HG03135 (cell line): ENCODE measurements around the gene CACNA1A.
"Not testable (repeated sequence)": the region's sequence is repeated elsewhere in the genome, so short reads cannot be mapped to it uniquely, and the experiment has no call there.

Experiments
- ATAC-seq: cut with Tn5 transposase; IDR thresholded peaks from one replicate; pipeline ENCODE4 v1.9.1; 2021; ENCODE audit warnings: mild to moderate bottlenecking, moderate library complexity; ENCODE audit not compliant: unreplicated experiment

CACNA1A gene

DNA sequence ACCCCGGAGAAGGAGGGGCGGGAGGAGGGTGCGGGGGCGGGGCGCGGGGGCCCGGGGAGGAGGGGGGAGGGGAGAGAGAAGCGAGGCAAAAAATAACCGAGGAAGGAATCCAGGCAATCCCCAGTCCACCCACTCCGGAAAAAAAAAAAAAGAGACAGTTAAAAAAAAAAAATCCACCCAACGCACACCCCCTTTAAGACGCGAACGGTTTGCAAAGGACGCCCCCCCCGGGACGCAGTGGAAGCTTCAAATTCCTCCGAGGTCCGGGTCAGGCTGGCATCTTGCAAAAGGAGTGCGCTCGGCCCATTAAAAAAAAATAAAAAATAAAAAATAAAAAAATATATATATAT, at the start of gene CACNA1A:
TSS of gene CACNA1A (minus strand) at position 9 of the 350 bp plus-strand sequence. CDS start 255 bp downstream, outside the sequence.
- ATAC-seq = no peak

GRCh38 chr19:13554506-13555240, 48.4 kb upstream of the CACNA1A start:
- no peak for ATAC-seq

DNA sequence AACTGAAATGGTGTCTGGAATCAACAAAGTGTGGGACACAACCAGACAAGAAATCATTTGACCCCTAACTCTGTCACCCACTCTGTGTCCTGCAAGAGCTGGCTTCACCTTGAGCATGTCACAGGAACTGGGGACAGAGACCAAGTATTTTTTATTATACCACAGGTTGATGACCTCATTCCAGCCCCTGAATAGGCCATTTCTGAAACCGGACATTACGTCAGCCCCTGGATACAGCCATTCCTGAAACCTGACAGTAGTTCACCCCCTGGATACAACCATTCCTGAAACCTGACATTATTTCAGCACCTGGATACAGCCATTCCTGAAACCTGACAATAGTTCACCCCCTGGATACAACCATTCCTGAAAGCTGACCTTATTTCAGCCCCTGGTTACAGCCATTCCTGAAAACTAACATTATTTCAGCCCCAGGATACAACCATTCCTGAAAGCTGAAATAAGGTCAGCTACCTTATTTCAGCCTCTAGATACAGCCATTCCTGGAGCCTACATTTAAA, 47.7 kb upstream of the CACNA1A start:
- no peak for ATAC-seq

- no peak for ATAC-seq
Observed at GRCh38 chr19:13548131-13548530, 41.9 kb upstream of the CACNA1A start.

- no peak for ATAC-seq
Observed at GRCh38 chr19:13547102-13547501, 40.8 kb upstream of the CACNA1A start.

DNA sequence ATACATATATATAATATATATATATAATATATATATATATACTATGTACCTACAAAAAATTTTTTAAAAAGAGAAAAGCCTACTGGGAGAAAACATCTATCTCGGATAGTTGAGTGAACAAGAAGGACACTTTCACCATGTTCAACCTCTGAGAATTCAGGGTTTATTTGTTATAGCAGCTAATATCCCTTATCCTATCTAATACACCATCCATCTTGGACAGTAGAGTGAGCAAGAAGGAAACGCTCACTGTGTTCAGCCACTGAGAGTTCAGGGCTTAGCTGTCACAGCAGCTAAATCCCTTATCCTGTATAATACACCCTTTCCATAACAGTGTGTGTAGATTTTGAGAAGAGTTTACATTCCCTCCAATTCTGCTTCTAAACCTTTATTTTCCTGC, 38.1 kb upstream of the CACNA1A start:
- no peak for ATAC-seq

DNA sequence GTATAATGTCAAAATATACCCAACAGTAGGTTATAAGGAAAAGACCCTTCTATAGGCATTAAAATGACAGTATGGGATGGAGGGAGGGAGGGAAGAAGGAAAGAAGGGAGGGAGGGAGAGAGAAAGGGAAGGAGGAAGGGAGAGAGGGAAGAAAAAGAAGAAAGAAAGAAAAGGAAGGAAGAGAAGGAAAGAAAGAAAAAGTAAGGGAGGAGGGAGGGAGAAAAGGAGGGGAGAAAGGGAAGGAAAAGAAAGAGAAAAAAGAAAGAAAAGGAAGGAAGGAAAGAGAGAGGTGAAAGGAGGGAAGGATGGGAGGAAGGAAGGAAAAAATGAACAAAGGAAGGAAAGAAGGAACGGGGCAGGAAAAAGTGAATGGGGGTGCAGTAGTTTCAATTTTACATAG, 35.3 kb upstream of the CACNA1A start:
- no peak for ATAC-seq

DNA sequence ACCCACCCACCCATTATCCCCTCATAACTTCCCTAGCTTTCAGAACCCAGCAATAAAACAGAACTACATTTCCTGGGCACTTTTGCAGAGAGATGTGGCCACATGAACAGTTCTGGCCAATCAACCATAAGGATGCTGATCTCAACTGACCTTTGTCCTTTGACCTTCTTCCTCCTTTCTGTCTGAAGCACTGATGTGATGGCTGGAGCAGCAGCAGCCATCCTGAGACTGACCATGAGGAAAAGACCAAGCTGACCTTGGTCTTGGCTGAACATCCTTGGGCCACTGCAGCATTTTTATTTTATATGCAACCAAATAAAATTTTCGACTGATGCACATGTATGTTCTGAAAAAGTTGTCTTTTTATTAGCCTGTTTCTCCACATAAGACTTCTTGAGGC, 33.1 kb upstream of the CACNA1A start:
- ATAC-seq = no peak

DNA sequence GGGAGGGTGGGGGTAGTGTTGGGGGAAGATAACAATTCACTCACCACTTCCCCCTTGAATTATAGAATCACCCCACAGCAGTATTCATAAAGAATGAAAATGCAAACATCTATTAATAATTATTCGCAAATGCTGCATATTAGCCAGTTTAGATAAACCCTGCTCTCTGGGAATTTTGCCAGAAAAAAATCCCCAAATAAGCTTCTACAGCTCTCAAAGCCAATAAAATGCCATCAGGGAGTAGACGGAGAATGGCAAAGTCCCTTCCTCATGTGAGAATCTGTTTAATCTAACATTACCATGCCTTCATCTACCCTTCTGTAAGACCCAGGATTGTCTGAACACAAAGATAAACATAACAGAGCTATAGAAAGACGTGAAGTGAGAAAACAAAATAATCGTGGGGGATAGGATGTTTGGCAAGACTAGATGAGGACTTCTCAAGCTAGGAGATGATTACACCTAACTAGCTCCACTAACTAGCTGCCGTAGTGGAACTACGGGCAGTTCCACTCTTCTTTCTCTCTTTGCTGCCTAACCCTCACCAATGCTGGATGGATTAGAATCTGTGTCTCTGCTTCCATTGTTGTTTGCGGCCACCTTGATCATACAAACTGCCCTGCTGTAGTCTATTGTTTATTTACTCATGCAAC, 32.4 kb upstream of the CACNA1A start:
- no peak for ATAC-seq

DNA sequence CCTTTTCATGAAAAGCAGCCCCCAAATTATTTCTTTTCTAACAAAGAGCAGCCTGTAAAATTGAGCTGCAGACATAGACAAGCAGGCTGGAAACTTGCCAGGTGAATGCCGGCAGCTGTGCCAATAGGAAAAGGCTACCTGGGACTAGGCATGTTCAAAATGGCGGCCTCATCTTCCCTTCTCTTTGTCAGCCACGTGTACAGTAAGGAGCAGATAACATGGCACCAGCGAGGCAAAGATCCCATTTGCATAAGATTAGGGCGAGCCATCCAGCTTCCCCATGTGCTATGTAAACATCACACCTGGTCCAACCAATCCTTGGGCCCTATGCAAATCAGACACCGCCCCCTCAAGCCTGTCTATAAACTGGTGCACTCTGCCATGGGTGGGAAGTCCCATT, 31.2 kb upstream of the CACNA1A start:
- no peak for ATAC-seq

- no peak for ATAC-seq
Observed at GRCh38 chr19:13530720-13531119, 24.4 kb upstream of the CACNA1A start.

DNA sequence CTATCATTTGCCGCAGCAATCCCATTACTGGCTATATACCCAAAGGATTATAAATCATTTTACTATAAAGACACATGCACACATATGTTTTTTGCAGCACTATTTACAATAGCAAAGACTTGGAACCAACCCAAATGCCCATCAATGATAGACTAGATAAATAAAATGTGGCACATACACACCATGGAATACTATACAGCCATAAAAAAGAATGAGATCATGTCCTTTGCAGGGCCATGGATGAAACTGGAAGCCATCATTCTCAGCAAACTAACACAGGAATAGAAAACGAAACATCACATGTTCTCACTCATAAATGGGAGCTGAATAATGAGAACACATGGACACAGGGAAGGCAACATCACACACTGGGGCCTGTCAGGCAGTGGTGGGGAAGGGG, 23.4 kb upstream of the CACNA1A start:
- not testable (repeated sequence) for ATAC-seq

GRCh38 chr19:13526552-13526951, 20.3 kb upstream of the CACNA1A start:
- ATAC-seq = no peak

GRCh38 chr19:13521066-13521465, 14.8 kb upstream of the CACNA1A start:
- ATAC-seq = no peak

- no peak for ATAC-seq
Observed at GRCh38 chr19:13511947-13512346, 5.7 kb upstream of the CACNA1A start.

GRCh38 chr19:13507053-13507611, 853 bp upstream of the CACNA1A start:
- ATAC-seq = no peak

DNA sequence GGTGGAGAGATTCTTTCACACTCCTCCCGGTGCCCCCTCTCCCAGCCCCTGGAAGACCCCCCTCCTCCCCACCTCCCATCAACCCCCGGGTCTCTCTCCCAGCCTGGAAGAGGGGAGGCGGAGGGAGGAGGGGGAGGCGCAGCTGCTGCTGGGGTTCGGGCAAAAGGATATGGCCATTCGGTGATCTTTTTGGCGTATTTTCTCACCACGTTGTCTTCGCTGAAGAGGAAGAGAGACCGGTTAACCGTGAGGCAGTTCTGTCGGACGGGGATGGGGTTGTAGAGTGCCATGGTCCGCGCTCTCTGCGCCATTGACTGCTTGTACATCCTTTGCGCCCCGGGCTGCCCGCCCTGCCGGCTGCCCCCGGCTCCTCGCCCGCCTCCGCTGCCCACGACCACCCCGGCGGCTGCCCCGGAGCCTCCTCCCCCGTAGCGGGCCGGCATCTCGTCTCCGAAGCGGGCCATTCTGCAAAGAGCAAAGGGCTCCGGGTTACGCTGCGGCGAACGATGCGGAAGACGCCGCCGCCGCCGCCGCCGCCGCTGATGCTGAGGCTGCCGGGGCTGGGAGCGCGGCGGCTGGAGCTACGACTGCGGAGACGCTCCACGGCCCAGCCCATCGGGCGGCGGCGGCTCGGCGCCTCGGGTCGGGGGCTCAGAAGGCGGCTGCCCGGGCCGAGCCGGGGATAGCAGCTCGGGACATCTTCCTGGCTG, 363 bp downstream of the CACNA1A start:
- ATAC-seq = no peak

DNA sequence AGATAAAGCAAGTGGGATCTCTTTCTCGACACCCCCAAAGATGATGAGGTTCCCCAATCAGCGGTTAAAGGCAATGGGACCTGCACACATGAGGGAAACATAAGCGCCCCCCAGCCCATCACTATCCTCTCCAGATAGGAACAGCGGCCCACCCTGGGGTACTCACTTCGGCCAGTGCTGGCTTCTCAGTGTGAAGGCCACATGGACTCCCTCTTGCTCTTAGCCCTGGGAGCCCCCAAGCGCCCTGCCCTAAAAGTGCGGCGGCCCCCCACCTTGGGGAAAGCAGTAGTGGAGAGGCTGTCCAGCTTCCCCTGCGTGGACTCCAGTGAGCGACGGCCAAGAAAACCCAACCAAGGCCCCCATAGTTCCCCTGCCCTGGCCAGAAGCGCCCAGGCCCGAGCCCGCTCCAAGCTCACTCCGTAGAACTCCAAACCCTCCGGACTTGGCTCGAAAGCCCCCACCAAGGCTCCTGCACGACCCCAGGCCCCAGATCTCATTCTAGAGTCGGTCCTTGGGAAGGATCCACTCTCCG, 1.0 kb downstream of the CACNA1A start:
- ATAC-seq = no peak

DNA sequence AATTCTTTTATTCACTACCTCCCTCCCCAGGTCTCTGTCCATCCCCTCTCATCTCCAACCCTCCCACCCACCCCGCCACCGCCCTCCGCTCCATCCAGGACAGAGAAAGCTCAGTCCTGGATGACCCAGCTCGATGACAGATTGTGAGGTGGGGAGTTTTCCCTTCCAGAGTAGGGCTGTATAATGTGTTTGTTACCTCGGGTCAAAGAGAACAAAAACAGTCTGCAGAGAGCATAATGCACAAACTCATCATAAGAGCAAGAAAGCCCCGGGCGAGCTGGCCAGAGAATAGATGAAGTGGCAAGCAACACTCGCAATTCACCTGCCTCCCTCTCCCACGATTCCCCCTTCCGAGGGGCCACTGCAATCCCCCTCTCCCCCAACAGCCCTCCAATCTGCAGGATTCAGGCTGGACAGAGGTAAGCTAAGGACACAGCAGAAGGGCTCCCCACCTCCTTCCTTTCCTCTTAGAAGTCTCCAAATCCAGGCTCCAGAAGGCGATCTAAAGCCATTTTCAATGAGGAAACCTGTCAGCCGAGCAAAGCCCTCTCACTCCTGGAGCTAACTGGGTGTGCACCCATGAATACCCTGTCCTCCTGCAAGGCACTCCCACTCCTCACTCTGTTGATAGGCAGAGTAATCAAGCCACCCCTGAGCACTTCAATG, 2.6 kb downstream of the CACNA1A start:
- no peak for ATAC-seq

- no peak for ATAC-seq
Observed at GRCh38 chr19:13502231-13502630, 4.0 kb downstream of the CACNA1A start.

DNA sequence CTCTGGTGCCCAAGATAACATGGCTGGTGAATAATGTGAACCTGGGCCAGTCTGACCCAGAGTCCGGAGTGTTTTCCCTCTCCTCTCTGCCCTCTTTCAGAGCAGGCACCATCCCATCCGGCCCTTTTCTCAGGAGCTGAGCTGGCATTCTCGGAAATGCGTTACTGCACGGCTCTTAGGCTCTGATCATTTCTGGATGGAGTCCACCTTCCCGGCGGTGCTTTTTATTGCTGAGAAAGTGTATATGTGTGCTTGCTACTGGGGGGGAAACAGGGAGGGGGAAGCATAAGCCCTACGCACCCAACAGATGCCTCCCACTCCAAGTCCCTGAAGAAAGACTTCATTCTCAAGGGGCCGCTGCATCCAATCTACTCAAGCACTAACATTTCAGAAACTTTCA, 6.6 kb downstream of the CACNA1A start:
- no peak for ATAC-seq
